T1000 (cell line): ENCODE data around the gene LSMEM2.
A peak's percentile ranks its signal among the peaks of the same experiment; 100 is the strongest.
"Not testable (repeated sequence)": the region's sequence is repeated elsewhere in the genome, so short reads cannot be mapped to it uniquely, and the experiment has no call there.

Experiments used
- DNase-seq: peaks from one replicate; lab custom pipeline; 2025; ENCODE audit warnings: mixed read lengths; lab: John Stamatoyannopoulos, UW

LSMEM2 gene

DNA sequence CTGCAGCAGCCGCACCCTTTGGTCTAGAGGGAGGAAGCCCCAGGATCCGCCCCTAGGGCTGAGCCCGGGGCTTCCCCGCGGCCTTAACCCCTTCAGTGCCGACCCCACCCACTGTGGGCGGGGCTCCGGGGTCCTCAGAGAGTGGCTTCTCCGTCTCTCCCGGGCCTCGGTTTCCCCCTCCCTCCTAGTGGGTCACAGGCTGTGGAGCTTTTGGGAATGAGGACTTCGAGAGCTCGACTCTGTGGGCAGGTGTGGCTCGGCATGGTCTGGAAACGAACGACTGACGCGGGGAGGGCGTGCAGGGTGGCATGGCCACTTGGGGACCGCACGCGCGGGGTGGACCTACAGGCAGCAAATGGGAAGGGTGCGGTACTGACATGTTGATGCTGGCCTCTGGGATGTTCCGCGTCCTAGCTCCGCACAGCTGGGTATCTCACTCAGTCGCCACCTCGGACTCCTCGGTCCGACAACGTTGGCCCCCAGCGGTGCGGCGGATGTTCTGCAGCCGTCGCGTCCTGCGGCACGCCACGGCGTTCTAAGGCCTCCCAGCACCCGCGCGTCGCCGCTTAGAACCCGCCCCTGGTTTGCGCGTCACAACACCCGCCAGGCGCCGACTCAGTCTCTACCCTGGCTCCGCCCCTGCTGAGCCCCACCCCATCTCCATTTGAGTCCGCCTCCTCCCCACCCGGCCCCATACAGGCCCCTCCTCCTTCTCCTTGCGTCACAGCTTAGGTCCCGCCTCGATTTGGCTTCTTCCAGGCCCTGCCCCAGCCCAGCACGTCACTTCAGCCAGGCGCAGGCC is 20.1 kb downstream of the LSMEM2 start, which contains the start of the genes HYAL3 and NAA80:
TSS of gene HYAL3 (minus strand) at position 570 of the 802 bp plus-strand sequence. CDS start 3,803 bp downstream, outside the sequence.
TSS of gene NAA80 (minus strand) at position 570 of the 802 bp plus-strand sequence. CDS start 1,942 bp downstream, outside the sequence.
- DNase-seq: peak; percentile 99

DNA sequence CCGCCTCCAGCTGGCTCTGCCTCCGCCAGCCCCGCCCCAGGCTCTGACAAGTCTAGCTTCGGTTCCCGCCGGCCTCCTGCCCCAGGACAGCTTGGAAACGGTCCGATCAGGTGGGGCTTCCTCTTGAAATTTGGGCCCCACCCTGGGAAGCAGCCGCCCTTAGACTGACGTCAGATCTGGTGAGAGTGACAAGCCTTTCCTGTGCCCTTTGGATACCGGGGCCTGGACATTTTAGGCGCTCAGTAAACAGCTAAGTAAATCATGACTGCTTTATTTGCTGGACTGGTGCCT is 20.7 kb downstream of the LSMEM2 start:
- no peak for DNase-seq

DNA sequence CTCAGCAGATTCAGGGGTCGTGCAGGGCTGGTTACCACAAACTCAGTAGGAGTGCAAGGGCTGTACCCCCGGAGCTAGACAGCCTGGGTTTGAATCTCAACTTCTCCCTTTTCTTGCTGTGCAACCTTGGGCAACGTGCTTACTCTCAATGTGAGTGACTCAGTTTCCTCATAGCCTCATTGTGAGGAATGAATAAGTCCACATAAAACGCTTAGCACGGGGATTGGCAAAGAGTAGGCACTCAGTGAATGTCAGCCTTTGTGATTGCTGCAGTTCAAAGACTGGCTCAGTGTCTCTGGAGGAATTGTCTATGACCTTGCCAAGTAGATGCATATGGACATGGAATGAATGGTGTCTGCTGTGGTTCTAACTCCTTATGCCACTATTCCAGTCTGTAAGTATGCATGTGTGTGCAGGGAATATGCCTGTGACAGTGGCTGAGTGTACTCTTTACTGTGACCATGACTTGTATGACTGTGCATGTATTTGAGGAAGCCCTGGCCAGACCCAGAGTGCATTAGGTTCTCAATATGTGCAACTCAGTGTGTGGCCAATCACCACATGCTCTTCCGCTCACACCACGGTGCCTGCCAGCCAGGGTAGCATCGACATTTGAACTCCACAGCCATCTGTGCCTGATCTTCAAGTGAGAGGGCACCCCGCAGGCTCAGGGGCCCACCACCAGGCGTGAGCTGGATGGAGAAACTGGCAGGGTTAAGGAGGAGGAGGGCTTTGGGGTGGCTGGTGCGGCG is 21.2 kb downstream of the LSMEM2 start:
- DNase-seq: no peak

GRCh38 chr3:50300681-50301254 is 21.9 kb downstream of the LSMEM2 start:
- no peak for DNase-seq

GRCh38 chr3:50302095-50303012 is 23.5 kb downstream of the LSMEM2 start:
- no peak for DNase-seq

- DNase-seq: no peak
Measured at GRCh38 chr3:50303013-50303815, 24.3 kb downstream of the LSMEM2 start, which contains the start of gene HYAL1. HYAL1 (minus strand) TSS chr3:50303574; CDS start chr3:50302956, 618 bp downstream.

DNA sequence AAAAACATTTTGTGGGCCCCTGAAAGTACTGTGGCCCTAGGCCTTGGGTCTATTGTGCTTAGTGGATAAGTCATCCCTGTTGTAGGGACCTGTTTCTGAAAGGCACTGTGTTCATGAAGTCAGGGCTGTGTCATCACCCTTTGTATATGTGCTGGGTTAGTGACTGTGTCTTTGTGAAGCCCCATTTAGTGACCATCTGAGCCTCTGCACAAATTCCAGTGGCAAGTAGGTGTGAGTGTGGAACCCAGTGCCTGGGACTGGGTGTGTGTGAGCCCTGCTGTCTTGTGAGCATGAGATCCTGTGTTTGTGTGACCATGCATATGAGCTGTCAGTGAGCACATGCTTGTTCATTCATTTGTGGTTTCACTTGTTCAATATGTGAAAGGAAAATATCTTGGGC is 25.7 kb downstream of the LSMEM2 start:
- DNase-seq: no peak

DNA sequence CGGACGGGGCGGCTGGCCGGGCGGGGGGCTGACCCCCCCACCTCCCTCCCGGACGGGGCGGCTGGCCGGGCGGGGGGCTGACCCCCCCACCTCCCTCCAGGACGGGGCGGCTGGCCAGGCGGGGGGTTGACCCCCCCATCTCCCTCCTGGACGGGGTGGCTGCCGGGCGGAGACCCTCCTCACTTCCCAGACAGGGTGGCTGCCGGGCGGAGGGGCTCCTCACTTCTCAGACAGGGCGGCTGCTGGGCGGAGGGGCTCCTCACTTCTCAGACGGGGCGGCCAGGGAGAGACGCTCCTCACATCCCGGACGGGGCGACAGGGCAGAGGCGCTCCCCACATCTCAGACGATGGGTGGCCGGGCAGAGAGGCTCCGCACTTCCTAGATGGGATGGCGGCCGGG is 33.2 kb downstream of the LSMEM2 start:
- DNase-seq: not testable (repeated sequence)

DNA sequence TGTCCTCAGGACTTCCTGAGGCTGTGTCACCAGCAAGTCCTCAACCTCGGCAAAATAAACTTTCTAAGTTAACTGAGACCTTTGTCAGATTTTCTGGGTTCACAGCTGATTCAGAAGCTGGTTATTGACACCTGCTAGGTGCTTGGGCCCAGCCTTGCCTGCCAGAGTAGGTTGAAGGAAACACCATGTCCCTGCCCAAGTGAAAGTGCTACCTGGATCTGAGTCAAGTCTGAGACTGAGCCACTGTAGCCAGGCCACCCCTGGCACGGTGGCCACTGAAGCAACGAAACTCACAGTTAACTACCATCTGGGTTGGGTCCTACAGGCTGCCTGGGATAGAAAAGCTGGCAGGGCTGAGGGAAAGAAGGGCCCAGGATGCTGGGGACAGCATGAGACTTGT is 35.5 kb downstream of the LSMEM2 start:
- no peak for DNase-seq

- no peak for DNase-seq
Measured at GRCh38 chr3:50314816-50315215, 35.9 kb downstream of the LSMEM2 start.

- peak; percentile 38 for DNase-seq
Measured at GRCh38 chr3:50316657-50317242, 37.9 kb downstream of the LSMEM2 start.

GRCh38 chr3:50317300-50317699 is 38.4 kb downstream of the LSMEM2 start:
- no peak for DNase-seq

- DNase-seq: no peak
Measured at GRCh38 chr3:50318163-50318562, 39.3 kb downstream of the LSMEM2 start.

DNA sequence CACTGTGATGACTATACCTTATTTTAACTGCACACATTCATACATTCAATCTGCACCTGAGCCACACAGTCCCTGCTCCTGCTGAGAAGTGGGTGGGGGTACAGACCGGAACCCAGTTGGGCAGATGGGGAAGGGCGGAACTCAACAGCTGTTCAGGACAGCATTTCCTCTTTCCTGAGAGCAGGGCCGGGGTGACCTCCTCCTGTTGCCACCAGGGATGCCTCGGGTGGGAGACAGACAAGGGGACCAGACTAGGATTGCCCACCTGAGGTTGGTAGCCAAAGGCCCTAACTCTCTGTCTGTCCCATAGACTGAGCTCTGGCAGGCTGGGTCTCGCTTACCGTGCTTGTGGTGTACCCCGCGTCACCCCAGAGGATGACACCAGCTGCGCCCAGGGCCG is 39.7 kb downstream of the LSMEM2 start:
- no peak for DNase-seq

DNA sequence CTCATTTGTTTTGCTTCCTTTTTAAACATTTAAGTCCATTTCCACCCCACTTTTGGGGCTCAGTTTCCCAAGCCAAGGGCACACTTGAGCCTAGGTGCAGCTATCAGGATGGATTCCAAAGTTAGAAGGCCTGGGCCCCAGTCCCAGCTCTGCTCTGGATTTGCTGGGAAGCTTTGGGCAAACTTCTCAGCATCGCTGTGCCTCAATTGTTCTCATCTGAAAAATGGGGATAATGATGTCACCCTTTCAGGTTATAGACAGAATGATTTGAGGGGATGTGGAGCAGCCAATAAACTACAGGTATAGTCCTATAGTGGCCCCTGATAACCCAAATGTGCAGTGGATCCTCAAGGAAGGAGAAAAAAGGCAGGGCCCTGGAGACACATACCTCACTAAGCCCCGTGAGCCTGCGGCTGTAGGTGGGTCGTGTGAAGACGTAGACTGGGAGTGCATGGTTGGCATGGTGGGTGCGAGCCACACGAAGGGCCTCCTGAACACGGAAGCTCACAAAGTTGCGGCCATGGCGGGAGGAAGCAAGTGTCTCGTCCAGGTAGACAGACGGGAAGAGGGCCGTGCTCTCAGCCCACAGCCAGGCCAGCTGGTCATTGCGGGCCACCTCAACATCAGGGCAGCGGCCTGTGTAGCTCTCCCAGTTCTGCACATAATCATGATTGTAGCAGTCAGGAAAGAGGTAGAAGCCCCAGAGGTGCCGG is 40.5 kb downstream of the LSMEM2 start:
- DNase-seq: no peak

DNA sequence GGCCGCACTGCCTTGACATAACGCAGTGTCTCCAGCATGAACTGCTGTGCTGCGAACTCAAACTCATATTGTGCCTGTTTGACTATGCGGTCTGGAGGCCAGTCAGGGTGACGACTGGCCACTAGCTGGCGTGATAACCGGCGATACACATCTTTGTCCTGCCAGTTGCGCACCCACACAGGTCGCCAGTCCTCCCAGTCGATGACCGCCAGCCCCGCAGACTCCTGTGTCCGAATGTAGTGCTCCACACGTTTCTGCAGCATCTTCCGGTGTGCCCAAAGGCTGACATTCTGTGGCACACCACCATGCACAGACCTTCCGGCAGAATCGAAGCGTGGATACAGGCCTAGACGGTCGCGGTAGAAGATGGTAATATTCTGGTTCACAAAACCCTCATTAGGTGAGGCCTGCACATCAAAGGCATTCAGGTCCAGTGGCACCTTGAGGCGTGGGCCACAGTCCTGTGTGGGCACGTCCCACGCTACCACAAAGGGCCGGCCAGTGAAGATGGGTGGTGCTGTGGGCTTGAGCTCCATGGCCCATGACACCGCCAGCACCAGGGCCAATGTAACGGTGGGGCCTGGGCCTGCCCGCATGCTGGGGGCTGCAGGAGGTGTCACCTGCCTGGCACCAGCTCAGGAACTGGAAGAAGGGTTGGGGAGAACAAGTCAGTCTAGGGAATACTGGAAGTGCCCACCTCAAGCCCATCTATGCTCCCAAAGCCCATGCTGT is 41.2 kb downstream of the LSMEM2 start:
- DNase-seq: no peak

- peak; percentile 73 for DNase-seq
Measured at GRCh38 chr3:50320853-50321335, 42.0 kb downstream of the LSMEM2 start.

- DNase-seq: peak; percentile 87
Measured at GRCh38 chr3:50321336-50322114, 42.6 kb downstream of the LSMEM2 start.
